HFFc6 (cell line): ENCODE data around the gene HSPA1L. TPM values are rescaled to one million over a fixed set of nuclear protein-coding genes. Genes with fewer than 3 reads are reported as not detected.

Experiments used
- DNase-seq: peaks from one replicate; pipeline ENCODE4 v3.0.0-alpha.2; 2018
- H3K27ac Mint-ChIP-seq: 2 replicates; pipeline ENCODE4 v1.8.0; 2020; ENCODE audit warnings: mild to moderate bottlenecking, mixed read lengths
- H3K27me3 Mint-ChIP-seq: 2 replicates; pipeline ENCODE4 v1.8.0; 2021; ENCODE audit warnings: mild to moderate bottlenecking, moderate library complexity, mixed read lengths; ENCODE audit not compliant: insufficient read depth
- H3K36me3 Mint-ChIP-seq: 2 replicates; pipeline ENCODE4 v1.8.0; 2021; ENCODE audit warnings: low read depth, mixed read lengths
- H3K4me1 Mint-ChIP-seq: 2 replicates; pipeline ENCODE4 v1.8.0; 2020; ENCODE audit warnings: low read depth, mixed read lengths
- H3K4me3 Mint-ChIP-seq: 2 replicates; pipeline ENCODE4 v1.8.0; 2020; ENCODE audit warnings: mild to moderate bottlenecking, moderate library complexity, mixed read lengths
- H3K9me3 Mint-ChIP-seq: 2 replicates; pipeline ENCODE4 v1.8.0; 2020; ENCODE audit warnings: mild to moderate bottlenecking, mixed read lengths
- total RNA-seq, 6 experiments: library from RNA; stranded (reverse); fragmentation: NEBNext Ultra II Directional; extraction: Animal tissue kit (Norgen Biotek cat#: 25700); gene quantifications; 2 replicates in 1 of 6; 3 replicates in 5 of 6; pipeline ENCODE4 v1.2.3, GENCODE V29; 2021
- TF ChIP-seq, protein P1 (sequence below): fragments of 200-600 bp; sonication (generic); IDR thresholded peaks from 2 replicates; pipeline ENCODE4 v1.5.0; 2021; ENCODE audit warnings: antibody characterized with exemption, mild to moderate bottlenecking

Gene HSPA1L
- total RNA-seq, 6 experiments from 2014 or later: 1.2 to 1.9 (median 1.6) TPM

DNA sequence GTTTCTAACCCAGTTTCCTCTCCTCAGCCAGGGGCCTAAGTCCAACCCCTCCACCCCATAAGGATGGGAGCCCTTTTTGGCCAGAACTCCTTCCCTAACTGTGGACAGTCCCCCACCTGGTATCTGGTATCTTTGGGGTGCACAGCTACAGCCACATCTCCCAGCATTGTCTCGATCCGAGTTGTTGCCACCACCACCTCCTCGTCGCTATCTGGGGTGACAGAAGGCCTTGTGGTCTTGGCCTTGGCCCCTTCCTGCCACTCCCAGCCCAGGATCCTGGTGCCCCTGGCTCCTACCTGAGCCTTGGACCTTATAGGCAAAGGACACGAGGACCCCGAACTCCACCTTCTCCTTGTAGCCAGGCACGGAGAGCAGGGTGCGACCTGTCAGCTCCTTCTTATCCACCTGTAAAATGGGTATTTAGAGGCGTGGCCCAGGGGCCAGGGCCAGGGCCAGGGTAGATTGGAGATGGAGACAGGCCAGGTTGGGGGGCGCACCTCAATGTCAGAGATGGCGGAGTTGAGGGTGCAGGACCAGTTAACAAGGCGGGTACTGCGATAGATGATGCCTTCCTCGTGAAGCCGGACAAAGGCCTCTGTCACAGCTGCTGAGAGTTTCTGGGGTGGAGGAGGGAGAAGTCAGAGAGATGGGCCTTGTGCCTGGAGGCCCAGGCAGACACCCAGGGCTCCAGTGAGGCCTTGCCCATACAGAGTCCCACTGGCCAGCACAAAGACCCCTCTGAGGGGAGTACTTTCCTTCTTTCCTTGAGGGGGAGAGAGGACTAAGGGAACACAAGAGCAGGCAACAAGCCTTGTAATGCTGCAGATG lies 30.8 kb downstream of the HSPA1L start:
- no peaks in the 10 kb centered on the region for H3K4me1 Mint-ChIP-seq
- no peak for DNase-seq
- H3K27me3 Mint-ChIP-seq: no peaks in the 10 kb centered on the region
- no peaks in the 10 kb centered on the region for H3K9me3 Mint-ChIP-seq
- peaks cover 14% of the 10 kb centered on the region; the same call in 1 of the 2 replicates for H3K36me3 Mint-ChIP-seq
- H3K27ac Mint-ChIP-seq: no peak overlapping the region
- H3K4me3 Mint-ChIP-seq: no peak overlapping the region
- TF ChIP-seq, protein P1, sequence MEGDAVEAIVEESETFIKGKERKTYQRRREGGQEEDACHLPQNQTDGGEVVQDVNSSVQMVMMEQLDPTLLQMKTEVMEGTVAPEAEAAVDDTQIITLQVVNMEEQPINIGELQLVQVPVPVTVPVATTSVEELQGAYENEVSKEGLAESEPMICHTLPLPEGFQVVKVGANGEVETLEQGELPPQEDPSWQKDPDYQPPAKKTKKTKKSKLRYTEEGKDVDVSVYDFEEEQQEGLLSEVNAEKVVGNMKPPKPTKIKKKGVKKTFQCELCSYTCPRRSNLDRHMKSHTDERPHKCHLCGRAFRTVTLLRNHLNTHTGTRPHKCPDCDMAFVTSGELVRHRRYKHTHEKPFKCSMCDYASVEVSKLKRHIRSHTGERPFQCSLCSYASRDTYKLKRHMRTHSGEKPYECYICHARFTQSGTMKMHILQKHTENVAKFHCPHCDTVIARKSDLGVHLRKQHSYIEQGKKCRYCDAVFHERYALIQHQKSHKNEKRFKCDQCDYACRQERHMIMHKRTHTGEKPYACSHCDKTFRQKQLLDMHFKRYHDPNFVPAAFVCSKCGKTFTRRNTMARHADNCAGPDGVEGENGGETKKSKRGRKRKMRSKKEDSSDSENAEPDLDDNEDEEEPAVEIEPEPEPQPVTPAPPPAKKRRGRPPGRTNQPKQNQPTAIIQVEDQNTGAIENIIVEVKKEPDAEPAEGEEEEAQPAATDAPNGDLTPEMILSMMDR: no peak

DNA sequence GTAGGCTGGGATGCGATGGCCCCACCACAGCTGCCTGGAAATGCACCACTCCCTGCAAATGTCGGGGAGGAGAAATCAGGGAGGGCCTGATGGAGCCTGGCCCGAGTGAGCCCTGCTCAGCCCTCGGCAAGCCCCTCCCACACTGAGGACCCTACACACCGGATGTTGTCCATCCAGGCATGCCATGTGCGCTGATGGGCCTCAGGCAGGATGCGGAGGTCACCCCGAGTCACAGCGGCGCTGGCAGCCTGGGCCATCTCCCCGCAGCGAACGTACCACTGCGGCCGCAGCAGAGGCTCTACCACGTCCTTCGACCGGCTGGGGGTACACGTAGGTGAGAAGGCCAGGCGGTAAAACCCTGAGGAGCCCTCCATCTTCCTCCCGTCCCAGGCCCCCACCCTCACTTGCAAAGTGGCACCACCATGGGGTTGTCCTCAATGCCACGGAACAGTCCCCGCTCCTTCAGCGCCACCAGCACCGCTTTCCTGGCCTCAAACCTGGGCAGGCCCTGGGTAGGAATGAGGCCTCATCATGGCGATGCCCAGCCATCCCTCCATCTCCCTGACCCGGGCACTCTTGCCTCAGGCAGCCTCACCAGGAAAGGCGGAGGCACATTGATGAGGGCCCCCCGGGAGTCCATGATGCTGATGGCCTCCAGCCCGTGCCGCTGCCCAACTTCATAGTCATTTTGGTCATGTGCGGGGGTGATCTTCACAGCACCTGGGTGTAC lies 32.8 kb downstream of the HSPA1L start:
- Mint-ChIP-seq H3K9me3 (no peaks in the 10 kb centered on the region), H3K27me3 (no peaks in the 10 kb centered on the region), H3K36me3 (peaks cover 14% of the 10 kb centered on the region; the same call in 1 of the 2 replicates), H3K4me1 (peaks cover 6% of the 10 kb centered on the region), H3K27ac (no peak overlapping the region), H3K4me3 (no peak overlapping the region)
- TF ChIP-seq, protein P1: no peak
- DNase-seq: no peak

DNA sequence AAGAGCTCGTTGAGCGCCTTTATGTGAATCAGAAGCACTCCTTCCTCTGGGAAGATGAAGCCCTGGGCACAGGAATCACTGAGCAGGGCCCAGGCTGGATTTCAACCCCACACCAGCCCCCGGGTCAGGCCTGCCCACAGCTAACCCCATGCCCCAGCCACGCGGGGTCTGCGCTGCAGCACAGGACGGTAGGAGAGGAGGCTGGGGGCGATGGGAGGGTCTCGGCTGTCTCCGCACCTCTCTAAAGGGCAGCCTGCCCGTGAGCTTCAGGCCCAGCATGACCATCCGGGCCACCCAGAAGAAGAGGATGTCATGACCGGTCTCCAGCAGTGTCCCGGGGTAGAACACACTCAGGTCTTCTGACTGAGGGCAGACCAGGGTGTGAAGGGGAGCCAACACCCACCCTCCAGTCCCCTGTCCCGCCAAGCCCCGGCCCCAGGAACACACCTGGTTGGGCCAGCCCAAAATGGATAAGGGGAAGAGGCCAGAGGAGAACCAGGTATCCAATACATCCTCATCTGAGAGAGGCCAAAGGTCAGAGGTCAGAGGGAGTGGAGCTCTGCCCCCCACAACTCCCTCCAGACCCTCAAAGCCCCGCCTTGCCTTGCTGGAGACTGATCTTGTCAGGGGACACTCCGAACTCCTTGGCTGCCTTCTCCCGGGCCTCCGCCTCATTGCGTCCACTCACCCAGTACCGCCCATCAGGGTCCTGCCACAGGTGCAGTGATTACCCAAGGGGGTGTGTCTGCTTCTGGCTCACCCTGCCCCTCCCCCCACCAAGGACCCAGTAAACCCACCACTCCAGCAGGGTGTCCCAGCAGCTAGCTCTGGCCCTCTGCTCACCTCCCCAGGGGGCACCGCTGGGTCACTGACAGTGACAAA lies 33.6 kb downstream of the HSPA1L start:
- H3K36me3 Mint-ChIP-seq: peaks cover 14% of the 10 kb centered on the region; the same call in 1 of the 2 replicates
- TF ChIP-seq, protein P1: no peak
- H3K4me3 Mint-ChIP-seq: no peak overlapping the region
- no peak for DNase-seq
- no peaks in the 10 kb centered on the region; the same call in 1 of the 2 replicates for H3K27me3 Mint-ChIP-seq
- H3K4me1 Mint-ChIP-seq: peaks cover 14% of the 10 kb centered on the region
- no peaks in the 10 kb centered on the region for H3K9me3 Mint-ChIP-seq
- no peak overlapping the region for H3K27ac Mint-ChIP-seq

DNA sequence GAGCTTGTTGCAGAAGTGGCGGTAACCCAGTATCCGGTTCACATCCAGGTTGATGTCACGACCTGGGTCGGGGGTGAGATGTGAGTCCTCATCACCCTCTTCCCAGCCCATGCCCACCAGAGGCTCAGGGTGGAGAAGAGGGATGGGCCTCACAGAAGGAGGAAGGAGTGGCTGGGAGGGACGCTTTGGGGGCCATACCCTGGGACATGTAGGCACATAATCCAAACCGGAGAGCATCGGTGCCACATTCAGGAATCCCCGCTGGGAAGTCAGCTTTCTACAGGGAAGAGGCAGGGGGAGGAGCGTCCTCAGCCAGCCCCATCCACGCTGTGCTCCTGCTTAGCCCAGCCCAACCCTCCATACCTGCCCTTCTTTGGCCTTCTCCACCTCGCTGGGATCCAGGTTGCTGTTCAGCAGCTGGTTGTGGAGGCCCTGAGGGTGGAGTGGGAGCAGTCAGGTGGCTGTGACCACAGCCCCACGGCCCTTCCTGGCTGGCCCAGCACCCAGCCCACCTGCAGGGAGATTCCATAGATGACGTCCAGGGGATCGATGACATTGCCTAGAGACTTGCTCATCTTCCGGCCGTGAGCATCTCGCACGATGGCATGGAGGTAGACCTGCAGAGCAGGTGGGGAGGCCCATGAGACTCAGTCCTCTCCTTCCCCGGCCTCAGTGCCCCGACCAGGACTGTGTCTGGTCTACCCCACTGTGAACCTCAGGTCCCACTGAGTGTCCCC lies 34.4 kb downstream of the HSPA1L start:
- Mint-ChIP-seq H3K9me3 (no peaks in the 10 kb centered on the region), H3K27ac (no peak overlapping the region), H3K4me1 (peaks cover 17% of the 10 kb centered on the region), H3K27me3 (no peaks in the 10 kb centered on the region; the same call in 1 of the 2 replicates), H3K4me3 (no peak overlapping the region), H3K36me3 (peaks cover 9% of the 10 kb centered on the region; the same call in 1 of the 2 replicates)
- DNase-seq: no peak
- TF ChIP-seq, protein P1: no peak

DNA sequence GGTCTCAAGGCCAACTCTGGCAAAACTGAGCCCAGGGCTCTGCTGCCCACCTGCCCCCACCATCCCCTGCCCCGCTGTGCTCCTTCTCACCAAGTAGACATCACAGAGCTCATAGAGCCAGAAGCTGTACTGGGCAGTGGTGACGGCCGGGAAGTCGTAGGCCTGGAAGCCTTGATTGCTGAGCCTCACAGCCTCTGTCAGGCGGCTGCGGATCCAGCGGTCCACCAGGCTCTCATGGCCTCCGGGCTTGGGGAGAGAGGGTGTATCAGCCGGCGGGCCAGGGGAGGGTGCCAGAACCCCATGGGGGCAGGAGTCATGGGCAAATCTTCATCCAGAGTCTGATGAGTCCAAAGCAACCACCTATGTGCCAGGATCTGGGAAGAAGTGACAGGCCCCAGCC lies 35.2 kb downstream of the HSPA1L start:
- H3K27ac Mint-ChIP-seq: no peak overlapping the region
- H3K9me3 Mint-ChIP-seq: no peaks in the 10 kb centered on the region
- H3K4me1 Mint-ChIP-seq: peaks cover 17% of the 10 kb centered on the region
- H3K4me3 Mint-ChIP-seq: no peak overlapping the region
- H3K36me3 Mint-ChIP-seq: peaks cover 9% of the 10 kb centered on the region; the same call in 1 of the 2 replicates
- no peaks in the 10 kb centered on the region; the same call in 1 of the 2 replicates for H3K27me3 Mint-ChIP-seq
- TF ChIP-seq, protein P1: no peak
- no peak for DNase-seq
